SU-DHL-6 (cell line): ENCODE results near the gene HPS4.

Source experiments
- CTCF ChIP-seq: fragments of 200-600 bp; sonication (generic); IDR thresholded peaks from one replicate; pipeline ENCODE4 v1.5.1; 2017; ENCODE audit warnings: antibody characterized with exemption, mild to moderate bottlenecking, low read length, moderate library complexity; ENCODE audit not compliant: insufficient read depth, poor library complexity, severe bottlenecking
- EZH2phosphoT487 ChIP-seq: fragments of 200-600 bp; sonication (generic), shearing (Covaris generic); conservative IDR thresholded peaks from 2 replicates; pipeline ENCODE4 v1.6.1; 2018; ENCODE audit warnings: mild to moderate bottlenecking, antibody characterized with exemption, low read length, moderate library complexity, mixed read lengths

- TF ChIP-seq CTCF (no peak), EZH2phosphoT487 (no peak)
Measured at GRCh38 chr22:26437694-26438392, 45.7 kb downstream of the HPS4 start.
